NCI-H2029 (cell line): ENCODE data around the gene ABHD6.
"Not testable (repeated sequence)": the region's sequence is repeated elsewhere in the genome, so short reads cannot be mapped to it uniquely, and the experiment has no call there.

Experiments used
- DNase-seq: peaks from one replicate; lab custom pipeline; 2025; lab: John Stamatoyannopoulos, UW

ABHD6 gene

GRCh38 chr3:58237238-58237940 is at the start of gene ABHD6:
Gene ABHD6 (plus strand): TSS chr3:58237792. CDS start chr3:58256587, 18,795 bp downstream.
- no peak for DNase-seq

DNA sequence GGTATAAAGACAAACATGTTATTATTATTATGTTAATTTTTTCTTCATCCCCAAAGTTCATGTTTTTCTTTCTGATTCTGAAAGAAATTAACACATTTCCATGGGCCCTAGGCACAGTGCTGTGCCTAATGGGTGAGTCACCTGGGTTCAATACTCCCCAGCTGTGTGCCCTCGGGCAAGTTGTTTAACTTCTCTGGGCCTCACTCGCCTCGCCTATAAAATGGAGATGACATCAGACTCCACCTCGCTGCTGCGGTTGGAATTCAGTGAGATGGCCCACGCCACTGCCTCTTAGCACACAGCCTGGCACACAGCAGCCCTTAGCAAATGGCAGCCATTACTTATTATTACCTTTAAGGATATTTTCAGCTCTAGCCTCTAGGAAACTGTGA is 49.4 kb upstream of the ABHD6 start:
- DNase-seq, result no peak

DNA sequence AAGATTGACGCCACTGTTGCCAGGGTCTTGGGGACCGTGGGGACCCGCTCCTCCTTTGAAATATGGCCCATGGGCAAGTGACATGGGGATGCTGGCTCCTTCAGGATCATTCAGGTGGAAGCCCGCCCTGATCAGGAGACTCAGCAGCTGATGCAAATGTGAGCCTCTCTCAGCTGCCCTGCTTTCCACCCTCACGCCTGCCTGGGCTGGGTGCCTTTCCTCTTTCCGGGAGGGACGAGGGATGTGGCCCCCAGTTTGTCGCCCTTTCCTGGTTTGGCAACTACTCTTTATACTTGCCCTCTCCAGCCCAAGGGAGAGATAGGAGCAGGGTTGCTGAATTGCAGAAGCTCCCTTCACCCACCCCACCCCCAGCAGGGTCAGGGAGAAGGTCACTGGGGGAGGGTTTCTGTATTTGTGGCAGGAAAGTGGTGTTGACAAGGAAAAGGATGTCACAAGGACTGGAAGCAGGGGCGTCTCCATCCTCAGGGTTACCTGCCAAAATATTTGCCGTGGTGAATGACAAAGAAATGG is 48.6 kb upstream of the ABHD6 start:
- DNase-seq, result no peak

- DNase-seq, result no peak
Measured at GRCh38 chr3:58189691-58190090, 47.9 kb upstream of the ABHD6 start.

DNA sequence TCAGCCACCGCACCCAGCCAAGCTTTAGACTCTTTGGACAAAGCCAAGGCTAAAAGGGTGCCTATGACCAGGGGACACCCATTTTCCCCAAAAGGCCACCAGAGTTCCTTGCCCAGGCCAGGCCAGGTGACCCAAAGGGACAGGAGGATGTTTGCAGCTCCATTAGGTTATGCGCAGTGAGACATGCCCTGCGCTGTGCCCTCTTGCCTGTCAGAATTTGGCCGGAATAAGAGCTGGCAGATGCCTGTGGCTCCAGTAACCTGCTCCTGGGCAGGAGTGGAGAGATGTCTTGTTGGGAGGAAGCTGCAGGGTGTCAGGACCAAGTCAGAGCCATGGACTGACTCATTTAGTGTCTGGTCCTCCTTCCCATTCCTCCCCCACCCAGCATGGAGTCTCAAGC is 47.3 kb upstream of the ABHD6 start:
- DNase-seq, result no peak

- no peak for DNase-seq
Measured at GRCh38 chr3:58190882-58191281, 46.7 kb upstream of the ABHD6 start.

DNA sequence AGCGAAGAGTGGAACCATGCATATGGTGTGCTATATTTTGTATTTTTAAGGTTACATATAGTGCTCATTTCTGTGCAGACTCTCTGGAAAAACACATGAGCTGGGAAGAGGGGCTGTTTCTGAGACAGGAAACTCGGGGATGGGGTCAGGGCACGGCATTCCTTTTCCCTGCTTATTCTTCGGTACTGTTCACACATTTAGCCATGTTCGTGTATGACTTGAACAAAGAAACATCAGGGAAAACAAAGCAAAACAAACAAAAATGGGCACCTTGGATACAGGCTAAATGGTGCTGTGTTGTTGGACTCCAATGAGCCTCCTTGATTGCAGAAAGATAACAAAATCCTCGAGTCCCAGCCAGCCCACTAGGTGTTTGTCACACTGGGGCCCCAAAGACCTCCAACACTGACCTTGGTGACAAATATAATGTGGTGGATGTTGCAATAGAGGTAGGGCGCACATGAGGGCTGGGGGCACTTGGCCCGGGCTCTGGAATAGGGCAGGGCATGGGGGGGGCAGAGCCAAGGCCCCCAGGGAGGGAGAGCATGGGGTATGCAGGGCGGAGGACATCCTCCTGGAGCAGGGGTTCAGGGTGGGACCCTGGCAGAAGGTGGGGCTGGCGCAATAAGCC is 46.1 kb upstream of the ABHD6 start:
- no peak for DNase-seq

GRCh38 chr3:58192069-58192468 is 45.5 kb upstream of the ABHD6 start:
- DNase-seq, result no peak

DNA sequence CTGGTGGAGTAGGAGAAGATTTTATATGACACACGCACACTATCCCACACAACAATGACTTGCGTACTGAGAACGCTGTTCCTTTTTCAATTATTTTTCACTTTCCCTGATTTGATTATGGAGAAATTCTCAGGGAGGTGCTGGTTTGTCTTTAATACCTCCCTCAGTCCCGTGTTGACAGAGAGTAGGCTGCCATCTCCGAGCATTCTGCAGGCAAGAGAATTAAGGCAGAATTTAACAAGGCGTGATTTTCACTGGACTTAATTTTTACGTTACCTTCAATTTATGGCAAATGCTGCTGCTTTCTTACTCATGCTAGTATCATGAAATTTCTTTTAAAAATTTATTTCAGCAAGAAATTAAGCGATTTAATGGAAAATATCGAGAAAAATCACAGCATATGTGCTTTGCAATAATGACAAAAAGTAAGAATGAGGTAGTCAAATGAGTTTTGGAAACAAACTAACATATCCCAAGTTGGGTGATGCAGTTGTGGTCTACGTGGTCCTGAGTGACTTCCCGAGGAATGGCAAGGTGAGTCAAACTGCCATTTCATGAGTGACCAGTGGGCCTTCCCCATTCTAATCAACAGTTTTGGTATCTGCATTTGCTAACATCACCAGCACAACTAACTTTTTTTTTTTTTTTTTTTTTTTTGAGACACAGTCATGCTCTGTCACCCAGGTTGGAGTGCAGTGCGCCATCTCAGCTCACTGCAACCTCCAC is 43.7 kb upstream of the ABHD6 start:
- no peak for DNase-seq

DNA sequence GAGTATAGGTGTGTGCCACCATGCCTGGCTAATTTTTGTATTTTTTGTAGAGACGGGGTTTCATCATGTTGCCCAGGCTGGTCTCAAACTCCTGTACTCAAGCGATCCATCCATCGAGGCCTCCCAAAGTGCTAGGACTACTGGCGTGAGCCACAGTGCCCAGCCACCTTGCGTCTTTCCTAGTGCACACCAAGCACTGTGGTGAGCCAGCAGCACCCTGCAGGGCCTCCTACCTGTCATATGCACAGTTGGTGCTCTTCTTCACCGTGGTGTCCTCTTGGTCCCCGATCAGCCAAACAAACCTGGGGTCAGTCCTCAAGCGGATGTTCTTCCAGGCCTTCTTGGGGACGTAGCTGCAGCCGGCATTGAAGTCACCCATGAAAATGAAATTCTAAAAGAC is 40.0 kb upstream of the ABHD6 start:
- DNase-seq, result no peak

DNA sequence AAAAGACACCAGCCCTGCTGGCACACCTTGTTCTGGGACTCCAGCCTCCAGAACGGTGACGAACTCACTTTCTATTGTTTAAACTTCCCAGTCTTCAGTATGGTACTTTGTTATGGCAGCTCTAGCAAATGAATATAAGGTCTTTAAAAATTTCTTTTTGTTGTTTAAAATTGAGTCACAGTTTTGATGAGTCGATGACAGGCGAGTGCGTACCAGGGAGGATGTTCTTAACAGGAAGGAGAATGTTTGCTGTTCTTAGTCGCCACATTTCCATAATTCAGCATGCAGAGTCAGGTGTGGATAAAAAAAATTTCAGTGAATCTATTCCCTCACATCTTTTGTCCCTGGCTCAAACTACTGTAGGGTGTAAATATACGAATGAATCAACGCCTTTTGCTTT is 39.2 kb upstream of the ABHD6 start:
- no peak for DNase-seq

DNA sequence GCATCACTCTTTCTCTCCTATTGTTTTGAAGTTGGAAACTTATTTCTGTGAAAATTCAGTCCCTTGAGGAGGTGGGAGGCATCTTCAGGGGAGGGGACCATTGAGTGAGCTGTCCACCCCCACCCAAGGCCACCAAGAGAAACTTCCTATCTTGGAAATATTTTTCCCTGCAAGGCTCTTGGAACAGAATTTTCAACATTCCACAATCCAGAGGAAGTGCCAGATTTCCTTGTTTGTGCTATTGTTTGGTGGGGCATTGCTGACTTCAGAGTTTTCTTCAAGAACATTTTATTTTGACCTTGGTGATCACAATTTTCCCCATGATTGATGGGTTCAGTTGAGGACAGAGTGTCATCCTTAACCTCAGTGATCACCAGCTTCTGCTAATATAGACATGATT is 38.8 kb upstream of the ABHD6 start:
- no peak for DNase-seq

DNA sequence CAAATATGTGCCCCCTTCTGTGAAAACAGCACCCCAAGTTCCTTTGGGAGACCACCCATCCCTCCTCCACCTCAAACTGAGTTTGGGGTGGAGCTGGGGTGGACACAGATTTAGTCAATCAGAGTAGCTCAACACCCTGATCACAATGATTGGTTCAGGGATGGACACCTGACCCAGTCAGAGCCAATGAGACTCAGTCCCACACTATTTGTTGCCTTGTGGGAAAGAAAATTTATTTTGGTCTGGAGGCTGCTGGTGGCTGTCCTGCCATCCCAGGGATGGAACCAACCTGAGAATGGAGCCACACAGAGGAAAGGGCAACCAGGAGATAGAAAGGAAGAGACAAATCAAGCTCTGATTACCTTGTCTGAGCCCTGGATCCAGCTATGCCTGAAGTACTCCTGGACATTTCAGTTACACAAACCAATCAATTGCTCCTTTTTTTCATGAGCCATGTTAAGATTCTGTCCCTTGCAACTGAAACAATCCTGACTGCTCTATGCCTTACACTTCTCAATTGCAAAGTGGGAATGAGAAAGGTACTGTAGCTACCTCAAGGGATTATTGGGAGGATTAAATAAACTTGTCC is 37.4 kb upstream of the ABHD6 start:
- DNase-seq, result no peak

DNA sequence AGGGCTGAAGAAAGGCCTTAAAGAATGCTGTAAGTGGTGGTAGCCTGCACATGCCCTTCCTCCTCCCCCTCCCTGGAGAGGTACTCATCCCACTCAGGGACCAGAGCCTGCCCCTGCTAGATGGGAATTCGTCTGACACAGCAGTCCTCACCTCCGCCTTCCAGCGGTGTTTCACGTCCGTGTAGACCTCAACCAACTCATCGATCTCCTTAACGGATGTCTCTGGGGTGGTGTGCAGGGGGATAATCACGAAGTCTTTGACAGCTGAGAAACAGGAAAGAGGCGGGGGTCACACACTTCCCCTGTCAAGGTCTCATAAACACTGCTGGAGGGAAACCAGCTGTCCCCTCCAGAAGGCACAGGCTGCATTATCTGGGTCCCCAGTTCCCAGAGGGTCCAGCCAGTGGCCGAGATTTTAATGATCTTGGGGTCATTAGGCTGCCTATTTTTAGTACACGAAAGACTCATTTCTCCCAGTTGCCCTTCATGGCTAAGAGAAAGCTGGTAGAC is 36.7 kb upstream of the ABHD6 start:
- DNase-seq, result no peak

GRCh38 chr3:58201451-58201850 is 36.1 kb upstream of the ABHD6 start:
- not testable (repeated sequence) for DNase-seq

GRCh38 chr3:58202917-58203360 is 34.7 kb upstream of the ABHD6 start:
- DNase-seq, result no peak

- DNase-seq, result no peak
Measured at GRCh38 chr3:58203541-58203940, 34.1 kb upstream of the ABHD6 start.

- no peak for DNase-seq
Measured at GRCh38 chr3:58204720-58205119, 32.9 kb upstream of the ABHD6 start.

DNA sequence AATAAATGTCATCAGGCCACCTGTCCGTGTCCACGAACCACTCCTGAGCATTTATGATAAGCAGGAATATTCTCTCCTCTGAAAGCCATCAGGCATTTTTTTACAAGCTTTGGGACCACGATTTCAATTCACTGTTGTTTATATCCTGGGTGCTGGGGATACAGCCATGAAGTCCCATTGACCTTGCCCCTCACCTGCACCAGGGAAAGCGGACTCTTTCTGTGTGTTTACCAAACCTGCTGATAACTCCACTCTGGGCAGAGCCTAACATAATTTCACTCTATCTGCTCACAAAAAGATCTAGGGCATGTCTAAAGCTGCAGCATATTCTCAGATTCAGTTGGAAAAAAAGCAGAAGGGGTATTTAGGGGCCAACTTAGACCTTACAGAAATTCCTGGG is 31.6 kb upstream of the ABHD6 start:
- no peak for DNase-seq

DNA sequence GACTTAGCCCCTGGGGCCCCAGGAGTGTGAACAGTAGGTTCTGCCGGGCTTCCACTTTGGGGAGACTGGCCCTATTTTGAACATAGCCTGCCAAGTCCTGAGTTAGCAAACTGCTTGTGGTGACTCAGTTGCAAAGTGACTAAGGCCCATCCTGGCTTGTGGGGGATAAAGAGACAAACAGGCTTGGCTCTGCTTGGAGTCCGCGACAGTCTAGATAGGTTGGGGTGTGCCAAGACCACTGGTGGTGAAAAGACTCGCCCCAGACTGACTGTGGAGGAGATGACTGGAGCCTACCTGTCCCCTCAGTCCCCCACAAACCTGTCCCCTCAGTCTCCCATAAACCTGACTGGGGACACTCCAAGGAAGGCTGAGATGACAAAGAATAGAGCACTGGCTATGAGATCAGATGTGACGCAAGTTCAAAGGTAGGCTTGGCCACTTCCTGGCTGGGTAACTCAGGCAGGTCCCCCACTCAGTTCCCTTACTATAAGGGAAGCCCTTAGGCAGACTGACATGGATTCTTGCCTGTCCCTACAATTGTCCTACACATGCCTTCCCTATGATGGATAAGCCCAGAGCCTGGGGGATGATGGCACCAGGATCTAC is 31.1 kb upstream of the ABHD6 start:
- DNase-seq, result no peak

DNA sequence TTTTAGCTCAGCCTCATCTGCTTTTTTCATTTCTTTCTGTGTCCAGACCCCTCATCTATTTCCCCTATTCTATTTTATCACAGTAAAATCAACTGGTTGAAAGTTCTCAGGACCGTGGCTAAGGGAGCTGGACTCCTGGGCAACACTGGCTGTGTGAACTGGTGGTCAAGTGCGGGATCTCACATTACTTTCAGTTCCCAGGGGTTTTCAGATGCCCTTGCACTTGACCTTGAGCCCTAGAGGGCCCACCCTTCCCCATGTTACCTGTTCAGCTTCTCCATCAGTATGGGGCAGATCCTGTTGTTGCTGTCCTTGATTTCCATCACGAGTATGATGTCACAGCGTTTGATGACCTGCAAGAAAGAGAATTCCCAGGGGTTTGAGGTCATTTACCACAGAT is 29.6 kb upstream of the ABHD6 start:
- DNase-seq, result no peak

DNA sequence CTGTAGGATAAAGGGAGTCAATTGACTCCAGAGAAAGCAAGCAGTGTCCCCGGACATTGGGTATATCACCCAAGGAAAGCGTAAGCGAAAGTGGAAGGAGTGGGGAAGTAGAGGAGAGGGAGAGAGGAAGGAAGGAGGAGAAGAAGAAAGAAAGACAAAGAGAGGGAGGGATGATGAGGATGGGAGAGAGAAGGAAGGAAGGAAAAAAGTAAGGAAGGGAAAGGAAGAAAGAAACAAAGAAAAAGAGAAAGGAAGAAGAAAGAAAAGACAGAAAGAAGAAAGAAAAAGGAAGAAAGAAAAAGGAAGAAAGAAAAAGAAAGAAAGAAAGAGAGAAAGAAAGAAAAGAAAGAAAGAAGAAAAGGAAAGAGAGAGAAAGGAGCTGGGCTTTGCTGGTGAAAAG is 27.7 kb upstream of the ABHD6 start:
- no peak for DNase-seq
